ENCODE data around the gene ATG7.
"Not testable (repeated sequence)": the region's sequence is repeated elsewhere in the genome, so short reads cannot be mapped to it uniquely, and the experiment has no call there.

Gene ATG7

DNA sequence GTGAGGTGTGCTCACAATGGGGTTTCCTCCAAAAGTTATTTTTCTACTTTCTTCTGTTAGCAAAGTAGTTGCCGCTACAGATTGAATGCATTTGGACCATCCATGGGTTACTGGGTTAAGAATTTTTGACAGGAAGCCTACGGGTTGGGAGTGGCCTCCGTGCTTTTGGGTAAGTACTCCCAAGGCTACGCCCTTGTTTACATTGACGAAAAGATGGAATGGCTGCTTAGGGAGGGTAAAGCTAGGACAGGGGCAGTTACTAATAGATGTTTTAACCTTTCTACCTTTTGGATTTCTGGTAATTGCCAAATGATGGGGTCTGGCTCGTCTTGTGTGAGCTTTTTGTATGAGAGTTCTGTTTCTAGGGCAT, 20.4 kb upstream of the ATG7 start:
- no peak for DNase-seq (ENCODE audit: low spot score)

DNA sequence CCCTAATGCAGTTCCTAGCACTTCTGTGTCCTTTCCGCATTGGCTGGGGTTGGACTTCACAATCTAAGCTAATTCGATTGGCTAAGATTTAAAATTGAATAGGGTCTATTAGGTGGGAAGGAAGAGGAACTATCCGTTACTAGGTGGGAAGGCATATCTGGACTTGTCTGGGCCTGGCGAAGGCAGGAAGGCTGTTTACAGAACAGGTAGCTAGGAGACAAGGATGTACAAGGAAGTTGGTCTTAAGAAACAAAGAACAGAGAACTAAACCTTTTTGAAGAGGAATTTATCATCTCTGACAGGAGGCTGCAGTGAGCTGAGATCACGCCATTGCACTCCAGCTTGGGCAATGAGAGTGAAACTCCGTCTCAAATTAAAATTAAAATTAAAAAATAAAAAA, 17.3 kb upstream of the ATG7 start:
- no peak for DNase-seq (ENCODE audit: low spot score)

DNA sequence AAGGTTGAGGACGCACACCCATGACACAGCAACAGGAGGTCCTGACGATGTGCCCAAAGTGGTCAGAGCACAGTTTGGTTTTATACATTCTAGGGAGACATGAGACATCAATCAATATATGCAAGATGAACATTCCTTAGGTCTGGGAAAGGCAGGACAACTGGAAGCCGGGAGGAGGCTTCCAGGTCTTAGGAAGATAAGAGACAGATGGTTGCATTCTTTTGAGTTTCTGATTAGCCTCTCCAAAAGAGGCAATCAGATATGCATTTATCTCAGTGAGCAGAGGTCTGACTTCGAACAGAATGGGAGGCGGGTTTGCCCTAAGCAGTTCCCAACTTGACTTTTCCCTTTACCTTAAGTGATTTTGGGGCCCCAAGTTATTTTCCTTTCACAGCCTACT, 16.7 kb upstream of the ATG7 start:
- not testable (repeated sequence) for DNase-seq (ENCODE audit: low spot score)

DNA sequence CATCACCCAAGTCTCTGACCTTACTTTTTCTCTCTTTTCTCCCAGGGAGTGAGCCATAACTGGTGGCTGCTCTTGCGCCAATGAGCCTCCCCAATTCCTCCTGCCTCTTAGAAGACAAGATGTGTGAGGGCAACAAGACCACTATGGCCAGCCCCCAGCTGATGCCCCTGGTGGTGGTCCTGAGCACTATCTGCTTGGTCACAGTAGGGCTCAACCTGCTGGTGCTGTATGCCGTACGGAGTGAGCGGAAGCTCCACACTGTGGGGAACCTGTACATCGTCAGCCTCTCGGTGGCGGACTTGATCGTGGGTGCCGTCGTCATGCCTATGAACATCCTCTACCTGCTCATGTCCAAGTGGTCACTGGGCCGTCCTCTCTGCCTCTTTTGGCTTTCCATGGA, 13.2 kb upstream of the ATG7 start:
- DNase-seq (ENCODE audit: low spot score), result no peak

DNA sequence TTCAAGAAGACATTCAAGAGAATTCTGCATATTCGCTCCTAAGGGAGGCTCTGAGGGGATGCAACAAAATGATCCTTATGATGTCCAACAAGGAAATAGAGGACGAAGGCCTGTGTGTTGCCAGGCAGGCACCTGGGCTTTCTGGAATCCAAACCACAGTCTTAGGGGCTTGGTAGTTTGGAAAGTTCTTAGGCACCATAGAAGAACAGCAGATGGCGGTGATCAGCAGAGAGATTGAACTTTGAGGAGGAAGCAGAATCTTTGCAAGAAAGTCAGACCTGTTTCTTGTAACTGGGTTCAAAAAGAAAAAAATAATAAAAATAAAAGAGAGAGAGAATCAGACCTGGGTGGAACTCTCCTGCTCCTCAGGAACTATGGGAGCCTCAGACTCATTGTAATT, 11.7 kb upstream of the ATG7 start:
- DNase-seq (ENCODE audit: low spot score), result no peak

DNA sequence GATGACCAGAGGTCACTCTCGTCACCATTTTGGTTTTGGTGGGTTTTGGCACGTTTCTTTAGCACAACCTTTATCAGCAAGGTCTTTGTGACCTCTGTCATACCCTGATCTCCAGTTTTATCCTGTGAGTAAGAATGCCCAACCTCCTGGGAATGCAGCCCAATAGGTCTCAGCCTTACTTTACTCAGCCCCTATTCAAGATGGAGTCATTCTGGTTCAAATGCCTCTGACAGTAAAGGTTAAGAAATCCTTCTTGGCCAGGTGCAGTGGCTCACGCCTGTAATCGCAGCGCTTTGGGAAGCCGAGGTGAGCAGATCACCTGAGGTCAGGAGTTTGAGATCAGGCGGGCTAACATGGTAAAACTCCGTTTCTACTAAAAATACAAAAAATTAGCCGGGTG, 3.2 kb upstream of the ATG7 start:
- DNase-seq (ENCODE audit: low spot score), result no peak

DNA sequence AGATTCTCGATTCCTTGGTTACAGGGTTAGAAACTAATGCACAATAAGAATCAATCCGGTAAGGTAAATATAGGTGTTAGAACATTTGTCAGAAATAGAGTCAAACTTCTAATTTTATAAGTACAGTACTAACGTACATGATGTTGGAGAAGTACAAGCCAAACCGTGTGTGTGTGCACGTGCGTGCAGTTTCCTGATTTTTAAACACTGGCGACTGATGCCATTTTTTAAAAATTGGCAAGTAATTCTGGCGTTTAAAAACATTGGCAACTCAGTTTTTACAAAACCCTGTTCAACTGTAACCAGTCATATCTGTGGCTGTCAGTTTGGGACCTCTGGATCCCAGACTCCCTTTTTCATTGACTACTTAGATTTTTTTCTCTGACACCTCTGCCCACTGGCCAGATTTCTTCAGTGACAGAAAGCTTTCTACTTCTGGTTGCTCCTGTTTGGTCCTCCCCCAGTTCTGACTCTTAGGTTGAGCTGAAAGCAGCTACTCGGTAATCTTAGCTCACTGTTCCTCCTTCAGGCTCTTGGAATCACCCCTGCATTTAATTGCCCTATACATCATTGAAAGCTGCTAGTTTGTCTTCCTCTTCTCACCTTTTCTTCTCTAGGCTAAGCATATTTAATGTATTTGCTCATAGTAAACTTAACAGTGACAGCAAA, 843 bp downstream of the ATG7 start:
- no peak for DNase-seq (ENCODE audit: low spot score)

DNA sequence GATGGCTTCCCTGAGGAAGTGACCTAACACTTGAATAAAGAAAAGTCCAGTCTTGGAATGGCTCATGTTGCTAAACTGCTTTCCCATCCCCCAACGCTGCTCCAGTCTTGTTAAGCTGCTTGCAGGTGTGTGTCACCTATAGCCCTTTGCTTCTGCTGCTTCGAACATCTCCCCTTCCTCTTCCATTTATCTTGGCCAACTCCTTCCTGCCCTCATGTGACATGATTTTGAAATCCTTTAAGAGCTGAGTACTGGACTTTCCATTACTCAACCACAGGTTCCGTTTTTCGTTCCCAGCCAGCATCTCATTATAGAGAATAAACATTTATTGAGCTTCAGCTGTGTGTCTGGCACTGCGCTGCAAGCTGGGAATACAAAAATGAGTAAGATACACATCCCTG, 1.7 kb downstream of the ATG7 start:
- DNase-seq (ENCODE audit: low spot score), result no peak

DNA sequence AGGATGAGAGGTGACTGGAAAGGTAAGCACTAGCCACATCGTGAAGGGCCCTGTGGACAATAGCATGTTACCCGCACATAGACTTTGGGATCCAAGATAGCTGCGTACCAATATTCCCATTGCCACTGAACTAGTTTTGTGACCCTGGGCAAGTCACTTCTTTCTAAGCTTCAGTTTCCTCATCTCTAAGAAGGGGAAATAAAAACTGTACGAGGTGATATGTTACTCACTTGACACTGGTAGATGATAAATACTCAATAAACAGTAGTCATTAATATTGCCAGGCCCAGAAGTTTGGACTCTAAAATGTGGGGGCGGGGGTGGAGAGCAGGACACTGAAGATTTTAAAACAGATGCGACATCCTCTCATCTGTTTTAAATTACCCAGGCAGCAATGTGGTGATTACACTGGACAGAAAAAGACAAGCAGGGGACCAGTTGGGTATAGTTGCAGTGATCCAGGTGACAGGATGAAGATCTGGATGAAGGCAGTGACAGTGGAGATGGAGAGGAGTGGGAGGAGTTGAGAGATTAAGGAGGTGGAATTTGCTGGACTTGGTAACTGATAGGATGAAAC, 2.5 kb downstream of the ATG7 start:
- no peak for DNase-seq (ENCODE audit: low spot score)

DNA sequence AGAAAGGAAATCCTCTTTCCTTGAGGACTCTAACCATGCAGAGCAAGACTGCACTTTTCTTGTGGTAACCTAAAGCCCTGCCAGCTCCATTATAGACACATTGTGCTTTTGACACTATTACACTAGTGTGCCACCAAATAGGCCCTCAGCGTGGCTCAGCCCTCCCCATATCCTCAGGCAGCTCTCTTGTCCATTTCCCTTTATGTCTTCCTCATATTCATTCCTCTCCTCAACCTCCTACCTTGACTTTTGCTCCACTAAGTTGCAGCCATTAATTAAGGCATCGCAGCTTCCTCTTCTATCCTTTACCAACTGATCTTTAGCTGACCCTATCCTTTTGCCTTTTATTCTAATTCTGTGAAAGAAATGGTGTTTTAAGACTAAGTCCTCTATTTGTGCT, 3.7 kb downstream of the ATG7 start:
- no peak for DNase-seq (ENCODE audit: low spot score)

DNA sequence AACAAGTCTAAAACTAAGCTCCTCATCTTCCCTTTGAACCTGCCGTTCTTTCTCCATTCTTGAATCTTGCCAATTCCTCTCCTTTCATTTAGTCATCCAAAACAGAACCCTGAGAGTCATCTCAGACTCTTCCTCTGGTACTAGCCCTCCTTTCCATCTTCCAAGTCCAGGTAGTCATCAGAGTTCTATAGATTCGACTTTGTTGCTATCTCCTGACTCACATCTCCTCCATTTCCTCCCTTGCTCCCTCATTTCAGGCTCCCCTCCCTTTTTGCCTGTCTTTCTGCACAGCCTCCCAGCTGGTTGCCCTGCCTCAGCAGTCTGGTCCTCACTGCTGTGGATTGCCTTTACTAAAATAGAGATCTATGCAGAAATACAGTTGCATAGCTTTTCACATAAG, 4.7 kb downstream of the ATG7 start:
- no peak for DNase-seq (ENCODE audit: low spot score)

DNA sequence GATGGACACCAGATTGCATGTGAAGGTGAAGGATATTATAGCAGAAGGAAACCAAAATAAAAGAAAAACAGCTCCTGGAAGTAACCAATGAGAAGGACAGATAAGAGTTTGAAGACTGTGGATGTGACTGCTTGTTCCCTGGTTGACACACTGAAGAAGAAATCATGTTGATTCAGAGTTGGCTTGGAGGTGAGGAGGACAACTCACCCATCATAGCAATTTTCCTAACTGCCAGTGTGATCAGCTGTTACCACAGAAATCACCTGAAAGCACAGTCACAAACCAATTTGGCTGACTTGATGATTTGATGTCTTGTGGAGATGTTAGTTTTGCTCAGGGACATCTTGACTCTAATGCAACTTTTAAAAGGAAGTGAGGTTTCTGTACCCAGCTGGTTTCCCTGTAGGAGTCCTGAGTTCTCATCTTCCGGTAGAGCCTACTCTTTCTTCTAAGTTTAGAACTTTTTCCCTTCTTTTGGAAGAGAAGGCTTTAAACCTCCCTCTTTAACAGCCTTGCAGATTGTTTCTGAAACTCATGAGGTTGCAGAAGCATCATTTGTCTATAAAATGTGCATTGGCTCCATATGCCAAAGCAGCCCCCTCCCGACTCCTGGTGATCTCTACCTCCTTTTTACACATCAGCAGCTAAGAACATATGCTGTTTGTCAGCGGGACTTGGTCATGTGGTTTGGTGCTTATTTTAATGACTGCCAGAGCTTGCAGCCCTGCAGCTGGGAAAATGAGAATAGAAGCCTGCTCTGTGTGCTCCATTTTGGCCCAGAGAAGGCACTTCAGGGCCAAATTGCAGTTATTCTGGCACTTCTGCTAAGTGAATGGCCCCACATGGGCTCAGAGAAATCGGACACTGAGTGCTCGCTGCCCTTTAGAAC, 10.3 kb downstream of the ATG7 start:
- DNase-seq (ENCODE audit: low spot score), result no peak

DNA sequence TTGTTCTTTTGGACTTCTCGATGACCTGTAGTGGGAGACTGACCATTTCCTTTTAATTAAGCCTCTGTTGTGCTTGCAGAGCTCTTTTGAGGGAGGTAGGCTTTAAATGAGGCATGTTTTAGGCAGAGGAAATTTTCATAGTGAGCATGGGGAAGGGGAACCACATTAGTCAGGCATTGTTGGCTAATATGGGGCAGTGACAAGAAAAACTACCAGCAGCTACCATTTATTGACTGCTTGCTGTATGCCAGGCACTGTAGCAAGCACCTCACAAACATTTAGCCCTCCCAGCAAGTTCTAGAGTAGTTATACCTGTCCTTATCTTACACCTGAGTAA, 10.9 kb downstream of the ATG7 start:
- no peak for DNase-seq (ENCODE audit: low spot score)

DNA sequence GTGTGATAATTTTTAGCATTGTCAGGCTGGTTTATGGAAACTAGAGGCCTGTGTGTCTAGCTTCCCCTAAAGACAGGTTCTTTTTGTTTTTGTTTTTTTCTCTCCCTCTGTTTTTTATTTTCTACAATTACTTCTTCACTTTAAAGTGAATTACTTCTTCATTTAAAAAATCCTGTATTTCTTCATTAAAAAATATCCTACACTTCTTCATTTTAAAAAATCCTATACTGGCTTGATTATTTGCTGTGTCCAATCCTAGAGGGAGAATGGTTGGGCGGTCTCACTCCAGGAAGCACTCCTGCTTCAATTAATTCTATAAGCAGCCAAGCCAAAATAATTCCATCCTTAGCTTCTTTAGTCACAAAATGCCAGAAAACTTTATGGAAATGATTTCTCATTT, 11.8 kb downstream of the ATG7 start:
- no peak for DNase-seq (ENCODE audit: low spot score)

DNA sequence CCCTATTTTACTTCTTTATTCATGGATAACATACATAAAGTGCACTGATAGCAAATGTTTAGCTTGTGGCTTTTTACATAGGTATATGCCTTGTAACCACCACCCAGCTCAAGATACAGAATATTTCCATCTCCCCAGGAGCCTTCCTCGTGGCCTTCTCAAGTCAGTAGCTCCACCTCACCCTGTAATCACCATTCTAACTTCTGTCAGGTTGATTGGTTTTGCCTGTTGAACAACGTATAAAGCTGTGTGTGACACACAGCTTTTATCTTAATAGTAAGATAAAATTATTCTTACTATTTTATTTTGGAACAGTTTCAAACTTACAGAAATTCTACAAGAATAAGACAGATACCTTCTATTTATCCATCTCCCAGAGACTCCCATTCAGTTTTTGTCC, 13.3 kb downstream of the ATG7 start:
- DNase-seq (ENCODE audit: low spot score), result no peak

DNA sequence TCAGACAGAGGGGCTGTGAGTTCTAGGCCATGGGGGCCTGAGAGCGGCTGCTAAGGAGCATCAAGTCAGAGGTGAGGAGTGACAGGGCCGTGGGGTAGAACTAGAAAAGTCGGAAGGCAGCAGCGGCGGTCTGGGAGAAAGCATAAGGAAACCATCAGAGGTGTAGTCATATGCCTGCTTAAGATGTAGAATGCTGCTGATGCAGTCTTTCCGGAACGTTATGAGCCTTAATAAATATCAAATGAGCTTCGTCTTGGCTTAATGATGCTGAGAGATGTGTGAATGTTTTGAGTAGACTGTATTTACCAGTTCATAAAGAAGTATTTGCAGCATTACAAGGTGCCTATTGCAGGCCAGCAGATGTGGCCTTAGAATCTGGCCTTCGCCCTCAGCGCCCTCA, 15.2 kb downstream of the ATG7 start:
- no peak for DNase-seq (ENCODE audit: low spot score)

DNA sequence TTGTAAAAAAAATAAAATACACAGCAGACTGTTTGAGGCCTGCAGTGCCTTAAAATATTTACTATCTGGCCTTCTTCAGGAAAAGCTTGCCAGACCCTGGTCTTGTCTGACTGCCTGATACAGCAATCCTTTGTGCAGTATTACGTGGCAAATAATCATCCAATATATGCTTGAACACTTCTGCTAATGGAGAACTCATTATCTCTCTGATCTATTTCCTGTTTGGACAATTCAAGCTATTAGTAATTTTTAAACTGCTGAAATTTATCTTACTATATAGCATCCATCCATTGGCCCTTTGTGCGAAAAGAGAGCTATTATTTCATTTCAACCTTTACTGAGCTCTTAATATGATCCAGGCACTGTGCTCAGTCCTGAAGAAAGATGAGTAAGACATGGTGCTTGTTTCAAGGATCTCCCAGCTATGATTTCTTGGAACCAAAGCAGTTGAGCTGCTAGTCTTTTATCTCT, 15.9 kb downstream of the ATG7 start:
- no peak for DNase-seq (ENCODE audit: low spot score)

DNA sequence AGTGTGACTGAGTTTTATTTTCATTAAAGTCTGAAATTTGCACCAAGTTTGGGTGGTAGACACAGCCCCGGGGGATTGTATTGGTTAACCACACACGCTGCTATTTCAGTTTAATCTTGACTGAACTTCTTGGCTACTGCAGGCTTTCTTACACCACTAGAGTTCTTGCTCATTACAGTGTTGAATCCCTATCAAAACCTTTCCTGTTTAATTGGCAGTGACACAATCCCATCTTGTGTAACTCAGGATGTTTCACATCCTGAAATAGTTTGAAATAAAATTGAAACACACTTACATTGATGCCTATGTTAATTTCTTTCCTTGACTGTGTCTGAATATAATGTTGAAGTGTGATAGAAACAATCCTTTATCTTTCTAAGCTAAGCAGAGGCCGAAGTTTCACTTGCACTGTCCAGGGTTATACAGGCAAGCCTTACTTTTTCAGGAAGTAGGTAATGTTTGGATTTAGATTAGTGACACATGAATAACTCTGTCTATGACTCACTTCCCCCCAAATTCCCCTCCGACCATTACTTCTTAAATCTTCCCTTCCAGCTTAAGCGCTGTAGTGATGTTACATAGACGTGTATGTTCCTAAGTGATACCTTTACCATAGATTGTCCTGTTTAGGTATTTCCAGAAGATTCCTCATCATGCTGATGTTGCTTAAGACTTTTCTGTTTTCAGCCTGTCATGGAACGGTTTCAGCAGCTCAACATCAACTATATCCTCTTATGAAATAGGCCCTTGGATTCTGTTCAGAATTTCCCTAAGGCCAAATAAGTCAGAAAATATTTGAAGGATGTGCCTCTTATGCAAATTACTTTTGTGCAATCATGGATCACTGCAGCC, 16.8 kb downstream of the ATG7 start:
- no peak for DNase-seq (ENCODE audit: low spot score)

DNA sequence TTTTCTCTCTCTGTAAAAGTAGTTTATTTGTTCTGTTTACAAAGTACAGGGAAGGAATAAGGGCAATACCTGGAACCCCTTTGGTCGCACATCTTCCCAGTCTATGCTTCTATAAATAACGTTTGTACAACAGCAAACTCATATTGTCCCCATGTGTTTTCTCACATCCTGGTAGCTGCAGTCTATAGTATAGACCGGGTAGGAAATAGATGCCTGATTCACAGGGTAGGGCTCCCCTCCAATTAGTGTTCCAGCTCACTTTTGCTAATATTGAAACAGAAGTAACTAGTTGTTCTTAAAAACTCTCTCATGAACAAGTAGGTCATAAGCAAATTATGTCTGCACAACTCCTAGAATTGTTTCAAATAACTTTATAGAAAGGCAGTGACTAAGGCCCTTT, 17.7 kb downstream of the ATG7 start:
- no peak for DNase-seq (ENCODE audit: low spot score)

DNA sequence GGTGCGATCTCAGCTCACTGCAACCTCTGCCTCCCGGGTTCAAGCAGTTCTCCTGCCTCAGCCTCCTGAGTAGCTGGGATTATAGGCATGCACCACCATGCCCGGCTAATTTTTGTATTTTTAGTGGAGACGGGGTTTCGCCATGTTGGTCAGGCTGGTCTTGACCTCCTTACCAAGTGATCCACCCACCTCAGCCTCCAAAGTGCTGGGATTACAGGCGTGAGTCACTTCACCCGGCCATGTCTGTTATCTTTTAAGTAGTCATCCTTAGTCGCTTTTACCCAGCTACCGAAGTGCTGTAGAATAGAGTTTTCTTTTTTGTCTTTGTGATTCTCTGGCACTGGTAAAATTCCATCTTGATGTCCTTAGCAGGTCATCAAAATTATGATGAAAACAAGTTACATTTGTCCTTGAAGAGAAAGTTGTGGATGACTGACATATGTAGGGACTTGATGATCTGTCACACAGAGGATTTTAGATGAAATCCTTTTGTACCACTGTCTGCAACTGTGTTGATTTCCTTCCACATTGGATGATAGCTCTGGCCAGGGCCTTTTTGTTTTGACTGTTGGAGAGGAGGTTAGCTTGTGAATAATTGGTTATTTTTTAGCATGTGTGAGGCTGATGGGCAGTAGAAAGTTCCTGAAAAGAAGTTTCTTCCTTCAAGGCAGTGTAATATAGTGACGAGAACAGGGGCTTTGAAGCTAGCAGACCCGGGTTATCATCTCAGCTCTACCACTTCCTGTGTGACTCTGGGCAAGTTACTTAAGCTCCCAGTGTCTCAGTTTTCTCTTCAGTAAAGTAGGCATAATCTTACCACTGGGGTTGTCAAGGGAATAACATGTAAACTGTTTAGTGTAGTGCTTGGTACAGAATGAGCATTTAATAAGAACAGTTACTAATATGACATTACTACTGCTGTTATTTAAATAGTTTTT, 18.8 kb downstream of the ATG7 start:
- peak; percentile 55 for DNase-seq (ENCODE audit: low spot score)

DNA sequence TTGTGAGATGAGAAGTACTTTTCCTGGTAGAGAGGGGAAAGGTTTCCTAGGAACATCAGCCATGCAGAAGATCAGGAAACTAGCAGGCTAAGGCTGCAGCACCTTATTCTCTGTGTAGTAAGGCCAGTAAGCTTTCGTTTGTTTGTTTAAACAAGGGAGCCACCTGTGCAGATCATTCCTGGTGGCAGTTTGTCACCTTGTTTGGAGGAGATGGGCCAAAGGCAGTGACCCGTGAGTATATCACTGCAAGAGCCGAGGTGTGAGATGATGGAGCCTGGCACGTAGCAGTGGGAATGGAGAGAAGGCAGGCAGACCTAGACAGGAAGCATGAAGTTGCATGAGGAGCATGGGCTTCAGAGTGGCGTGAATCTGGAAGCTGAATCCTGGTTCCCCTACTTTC, 19.6 kb downstream of the ATG7 start:
- no peak for DNase-seq (ENCODE audit: low spot score)

Measured in CD4-positive, alpha-beta T cell treated with Interleukin-6 at 100 ng/mL for 8 hours (primary cell).